Suprapubic skin (tissue), 4 donors: ENCODE measurements around the gene GPR171. TPM values are rescaled to one million over a fixed set of nuclear protein-coding genes. Genes with fewer than 3 reads are reported as not detected.

Experiments used
- DNase-seq, 2 donors: peaks; one replicate each; pipeline ENCODE4 v3.0.0-alpha.2; 2019; ENCODE audit warnings: low spot score in 2 of 2
- H3K27ac ChIP-seq: fragments of 200-600 bp; sonication (generic); one replicate; pipeline ENCODE4 v1.5.1; 2019
- H3K27me3 ChIP-seq: fragments of 200-600 bp; sonication (generic); one replicate; pipeline ENCODE4 v1.5.1; 2019
- H3K36me3 ChIP-seq: fragments of 200-600 bp; sonication (generic); one replicate; pipeline ENCODE4 v1.5.1; 2019
- H3K4me1 ChIP-seq: fragments of 200-600 bp; sonication (generic); one replicate; pipeline ENCODE4 v1.5.1; 2019
- H3K4me3 ChIP-seq: fragments of 200-600 bp; sonication (generic); one replicate; pipeline ENCODE4 v1.5.1; 2019; ENCODE audit warnings: mild to moderate bottlenecking
- H3K9me3 ChIP-seq: fragments of 200-600 bp; sonication (generic); one replicate; pipeline ENCODE4 v1.5.1; 2019
- EP300 ChIP-seq: sonication (generic); formaldehyde crosslinking; IDR thresholded peaks from one replicate; pipeline ENCODE4 v1.6.1; 2017; ENCODE audit warnings: antibody characterized with exemption
- POLR2A ChIP-seq, 2 donors: fragments of 450-650 bp; IDR thresholded peaks; one replicate each; pipeline ENCODE4 v1.6.1; 2017; ENCODE audit warnings: antibody characterized with exemption in 2 of 2, mild to moderate bottlenecking in 2 of 2, moderate library complexity in 2 of 2
- POLR2AphosphoS5 ChIP-seq, 3 donors: sonication (generic); formaldehyde crosslinking; IDR thresholded peaks; one replicate each; pipeline ENCODE4 v1.6.1; 2017; ENCODE audit warnings: antibody characterized with exemption in 3 of 3
- WGBS: methylation state at CpG from one replicate; pipeline ENCODE4 v1.1.5; 2018; 5-methylcytosine and 5-hydroxymethylcytosine counted together
- total RNA-seq, 4 donors: library from RNA; depleted of rRNA; stranded (reverse); fragments of >200 nt; gene quantifications; one replicate each; pipeline ENCODE4 v1.1.0, GENCODE V29; 2016
- TF ChIP-seq, protein P1 (sequence below), 2 donors: fragments of 200-600 bp in 1 of 2; fragments of 450-650 bp in 1 of 2; sonication (generic) in 1 of 2; IDR thresholded peaks; one replicate each; pipeline ENCODE4 v1.5.1; 2016 to 2019; ENCODE audit warnings: antibody characterized with exemption in 2 of 2, mild to moderate bottlenecking in 1 of 2, moderate library complexity in 1 of 2

Gene GPR171
- total RNA-seq, 4 donors from 2014 or later = 0.76 to 1.5 (median 1.3) TPM

DNA sequence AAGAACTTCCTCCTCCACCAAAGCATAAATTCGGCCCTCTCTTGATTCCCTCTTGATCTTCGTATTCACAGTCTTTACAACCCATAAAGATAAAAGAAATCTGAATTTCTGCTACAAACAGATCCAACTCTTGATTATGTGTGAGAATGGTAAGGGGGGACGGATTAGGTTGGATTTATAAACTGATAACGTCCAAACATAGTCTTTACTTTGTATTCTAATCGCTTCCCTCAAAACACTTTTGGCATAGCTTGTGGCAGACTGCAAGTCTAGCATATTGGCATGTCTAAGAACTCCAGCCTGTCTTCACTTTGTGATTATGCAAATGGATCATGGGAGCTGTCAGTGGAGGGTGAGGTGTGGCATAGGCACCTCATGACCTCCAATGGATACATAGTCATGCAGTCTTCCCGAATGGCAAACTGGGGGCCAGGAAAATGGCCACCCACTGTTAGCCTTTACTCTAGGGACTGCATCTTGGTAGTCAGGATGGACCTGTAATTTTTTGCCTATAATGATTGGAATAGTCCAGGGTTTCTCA, 24.3 kb upstream of the GPR171 start:
- peaks cover 23% of the 10 kb centered on the region for H3K4me1 ChIP-seq
- no peaks in the 10 kb centered on the region for H3K9me3 ChIP-seq
- no peak for DNase-seq
- WGBS = 65% methylated on average over 6 of the region's 6 CpGs
- no peaks in the 10 kb centered on the region for H3K36me3 ChIP-seq
- H3K27ac ChIP-seq = no peak overlapping the region
- H3K27me3 ChIP-seq = no peaks in the 10 kb centered on the region
- H3K4me3 ChIP-seq = no peak overlapping the region
- TF ChIP-seq EP300 = no peak
- TF ChIP-seq POLR2AphosphoS5 (IDR thresholded peaks at IDR 0.05) = no peak
- no peak for TF ChIP-seq POLR2A (IDR thresholded peaks at IDR 0.05)
- TF ChIP-seq, protein P1, sequence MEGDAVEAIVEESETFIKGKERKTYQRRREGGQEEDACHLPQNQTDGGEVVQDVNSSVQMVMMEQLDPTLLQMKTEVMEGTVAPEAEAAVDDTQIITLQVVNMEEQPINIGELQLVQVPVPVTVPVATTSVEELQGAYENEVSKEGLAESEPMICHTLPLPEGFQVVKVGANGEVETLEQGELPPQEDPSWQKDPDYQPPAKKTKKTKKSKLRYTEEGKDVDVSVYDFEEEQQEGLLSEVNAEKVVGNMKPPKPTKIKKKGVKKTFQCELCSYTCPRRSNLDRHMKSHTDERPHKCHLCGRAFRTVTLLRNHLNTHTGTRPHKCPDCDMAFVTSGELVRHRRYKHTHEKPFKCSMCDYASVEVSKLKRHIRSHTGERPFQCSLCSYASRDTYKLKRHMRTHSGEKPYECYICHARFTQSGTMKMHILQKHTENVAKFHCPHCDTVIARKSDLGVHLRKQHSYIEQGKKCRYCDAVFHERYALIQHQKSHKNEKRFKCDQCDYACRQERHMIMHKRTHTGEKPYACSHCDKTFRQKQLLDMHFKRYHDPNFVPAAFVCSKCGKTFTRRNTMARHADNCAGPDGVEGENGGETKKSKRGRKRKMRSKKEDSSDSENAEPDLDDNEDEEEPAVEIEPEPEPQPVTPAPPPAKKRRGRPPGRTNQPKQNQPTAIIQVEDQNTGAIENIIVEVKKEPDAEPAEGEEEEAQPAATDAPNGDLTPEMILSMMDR (IDR thresholded peaks at IDR 0.05) = no peak

DNA sequence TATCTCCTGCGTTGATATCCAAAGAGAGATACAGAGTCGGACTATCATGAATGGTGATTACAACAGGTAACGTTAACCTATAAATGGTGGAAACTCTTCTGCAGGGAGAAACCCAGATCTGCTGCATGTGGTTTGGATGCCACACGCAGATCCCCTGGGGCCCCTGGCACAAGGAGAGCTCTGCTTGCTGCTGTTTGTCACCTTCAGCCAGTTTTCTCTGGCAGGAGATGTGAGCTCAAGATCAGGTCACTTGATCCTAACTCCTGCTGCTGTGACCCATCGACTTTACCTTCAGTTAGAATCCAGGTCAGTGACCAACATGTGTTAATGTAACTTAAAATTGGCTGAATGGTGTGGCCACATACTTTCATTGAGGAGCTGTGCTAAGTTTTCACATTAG, 23.8 kb upstream of the GPR171 start:
- WGBS = 73% methylated on average over 5 of the region's 5 CpGs
- peaks cover 23% of the 10 kb centered on the region for H3K4me1 ChIP-seq

DNA sequence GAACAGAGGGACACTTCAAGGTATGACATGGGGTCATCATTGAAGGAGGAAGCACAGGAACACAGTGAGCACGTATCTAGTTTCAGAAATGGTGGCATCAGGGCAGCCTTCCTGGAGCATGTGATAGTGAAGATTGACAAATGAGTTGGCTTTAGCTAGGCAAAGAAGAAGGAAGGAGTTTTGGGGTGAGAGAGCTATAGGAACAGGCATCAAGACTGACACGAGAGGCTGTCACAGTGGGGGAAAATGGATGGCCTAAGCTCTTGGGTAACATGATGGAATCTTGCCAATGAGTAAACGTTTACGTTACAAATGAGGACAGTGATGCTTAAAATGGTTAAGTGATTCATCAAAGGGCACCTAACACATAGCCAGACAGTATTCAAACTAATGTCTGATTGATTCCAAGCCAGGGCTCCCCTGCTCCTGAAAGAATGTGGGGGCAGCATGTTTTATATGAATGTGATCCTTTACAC, 23.1 kb upstream of the GPR171 start:
- peaks cover 22% of the 10 kb centered on the region for H3K4me1 ChIP-seq
- no peaks in the 10 kb centered on the region for H3K9me3 ChIP-seq
- DNase-seq = no peak
- no peaks in the 10 kb centered on the region for H3K27me3 ChIP-seq
- TF ChIP-seq POLR2A (IDR thresholded peaks at IDR 0.05) (no peak), EP300 (no peak)
- 70% methylated on average over 4 of the region's 4 CpGs for WGBS
- H3K4me3 ChIP-seq = no peak overlapping the region
- H3K36me3 ChIP-seq = no peaks in the 10 kb centered on the region
- no peak overlapping the region for H3K27ac ChIP-seq

More for the DNA sequence above, 23.8 kb upstream of the GPR171 start:
- Histone ChIP-seq H3K27me3 (no peaks in the 10 kb centered on the region), H3K27ac (no peak overlapping the region), H3K4me3 (no peak overlapping the region), H3K36me3 (no peaks in the 10 kb centered on the region), H3K9me3 (no peaks in the 10 kb centered on the region)
- DNase-seq = no peak
- TF ChIP-seq POLR2A (IDR thresholded peaks at IDR 0.05) = no peak
- TF ChIP-seq, protein P1 (IDR thresholded peaks at IDR 0.05) = no peak
- TF ChIP-seq POLR2AphosphoS5 (IDR thresholded peaks at IDR 0.05) = no peak
- no peak for TF ChIP-seq EP300

DNA sequence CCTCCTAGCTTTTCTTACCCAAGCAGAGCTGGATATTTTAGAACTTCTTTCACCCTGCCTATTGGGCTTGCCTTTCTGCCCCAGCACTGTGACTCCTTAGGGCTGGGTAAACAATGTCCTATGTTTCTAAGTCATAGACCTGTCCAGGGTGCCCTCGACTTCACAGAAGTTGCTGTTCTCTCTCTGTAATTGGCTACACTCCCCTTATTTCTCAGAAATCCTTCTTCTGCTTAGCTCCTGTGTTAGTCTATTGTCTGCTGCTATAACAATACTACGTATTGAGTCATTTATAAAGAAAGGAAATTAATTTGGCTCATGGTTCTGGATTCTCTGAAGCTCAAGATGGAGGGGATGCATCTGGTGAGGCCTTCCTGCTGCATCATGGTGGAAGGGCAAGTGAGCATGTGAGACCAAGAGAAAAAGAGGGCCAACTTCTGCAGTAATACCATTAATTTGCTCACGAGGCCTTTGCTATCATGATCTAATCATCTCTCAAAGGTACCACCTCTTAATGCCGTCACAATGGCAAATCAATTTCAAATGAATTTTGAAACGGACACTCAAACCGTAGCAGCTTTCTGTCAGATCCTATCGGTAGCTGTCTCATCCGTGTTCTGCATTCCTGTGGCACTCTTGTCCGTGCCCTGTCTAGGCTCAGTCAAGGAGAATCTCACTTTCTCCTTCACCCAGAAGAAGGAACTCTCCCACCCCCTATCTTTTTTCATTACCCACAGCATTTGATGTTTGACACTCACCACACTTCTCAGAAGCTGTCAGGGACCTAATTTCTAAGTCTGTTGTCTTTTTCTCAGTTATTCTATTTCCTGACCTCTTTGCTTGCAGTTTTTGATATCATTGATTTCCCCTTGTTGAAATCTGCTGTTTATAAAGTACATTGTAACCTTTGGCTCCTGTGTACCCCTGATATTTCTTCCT, 22.3 kb upstream of the GPR171 start:
- TF ChIP-seq POLR2A (IDR thresholded peaks at IDR 0.05) (no peak), POLR2AphosphoS5 (IDR thresholded peaks at IDR 0.05) (no peak), EP300 (no peak)
- TF ChIP-seq, protein P1 (IDR thresholded peaks at IDR 0.05) = no peak
- DNase-seq = no peak
- Histone ChIP-seq H3K36me3 (no peaks in the 10 kb centered on the region), H3K4me1 (peaks cover 18% of the 10 kb centered on the region), H3K27me3 (no peaks in the 10 kb centered on the region), H3K4me3 (no peak overlapping the region), H3K9me3 (no peaks in the 10 kb centered on the region), H3K27ac (no peak overlapping the region)
- 76% methylated on average over 9 of the region's 9 CpGs for WGBS

DNA sequence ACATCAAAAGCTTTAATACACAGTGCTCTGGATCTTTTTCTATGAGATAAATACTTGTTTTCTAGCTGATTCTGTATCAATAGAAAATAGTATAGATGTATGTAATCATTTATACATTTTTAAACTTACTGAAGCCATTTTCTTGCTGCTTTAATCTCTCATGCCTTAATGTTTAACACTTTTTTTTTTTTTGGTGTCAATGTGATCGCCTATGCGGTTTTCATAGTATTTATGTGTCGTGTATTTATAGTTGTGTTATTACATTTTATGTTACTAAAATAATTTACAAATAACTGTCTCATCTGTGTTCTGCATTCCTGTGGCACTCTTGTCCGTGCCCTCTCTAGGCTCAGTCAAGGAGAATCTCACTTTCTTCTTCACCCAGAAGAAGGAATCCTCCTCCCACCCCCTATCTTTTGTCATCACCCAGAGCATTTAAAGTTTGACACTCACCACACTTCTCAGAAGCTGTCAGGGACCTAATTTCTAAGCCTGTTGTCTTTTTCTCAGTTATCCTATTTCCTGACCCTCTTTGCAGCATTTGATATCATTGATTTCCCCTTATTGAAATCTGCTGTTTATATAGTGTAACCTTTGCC, 21.4 kb upstream of the GPR171 start:
- 90% methylated on average over 4 of the region's 4 CpGs for WGBS

More for the DNA sequence above, 21.4 kb upstream of the GPR171 start:
- Histone ChIP-seq H3K4me3 (no peak overlapping the region), H3K27me3 (no peaks in the 10 kb centered on the region), H3K36me3 (no peaks in the 10 kb centered on the region), H3K27ac (no peak overlapping the region), H3K4me1 (peaks cover 18% of the 10 kb centered on the region), H3K9me3 (no peaks in the 10 kb centered on the region)
- no peak for DNase-seq
- TF ChIP-seq POLR2AphosphoS5 (IDR thresholded peaks at IDR 0.05) = no peak
- no peak for TF ChIP-seq EP300
- TF ChIP-seq, protein P1 (IDR thresholded peaks at IDR 0.05) = no peak
- no peak for TF ChIP-seq POLR2A (IDR thresholded peaks at IDR 0.05)
